Activated T-helper 1 cell treated with Interleukin-2 at 50 U/mL for 16 hours (primary cell): Measurements from ENCODE around the gene OTUD7B.
A peak's percentile ranks its signal among the peaks of the same experiment; 100 is the strongest.
"Not testable (repeated sequence)": the region's sequence is repeated elsewhere in the genome, so short reads cannot be mapped to it uniquely, and the experiment has no call there.

Experiments
- DNase-seq: peaks from one replicate; pipeline ENCODE4 v3.0.0-alpha.2; 2020; ENCODE audit warnings: low read depth

OTUD7B gene

GRCh38 chr1:150010393-150011115 lies at the start of gene OTUD7B:
Gene OTUD7B, minus strand, starts transcription at chr1:150010726. Its CDS starts 33,216 bp downstream, at chr1:149977510.
- DNase-seq, result peak; percentile 56

- no peak for DNase-seq
These were observed 49.7 kb upstream of the OTUD7B start for GRCh38 chr1:150060260-150060659.

GRCh38 chr1:150056407-150056806 lies 45.9 kb upstream of the OTUD7B start:
- DNase-seq, result no peak

- DNase-seq, result not testable (repeated sequence)
These were observed 45.0 kb upstream of the OTUD7B start for GRCh38 chr1:150055507-150055906.

GRCh38 chr1:150053926-150054325 lies 43.4 kb upstream of the OTUD7B start:
- DNase-seq, result no peak

GRCh38 chr1:150051905-150052412 lies 41.4 kb upstream of the OTUD7B start:
- DNase-seq, result not testable (repeated sequence)

GRCh38 chr1:150051089-150051373 lies 40.5 kb upstream of the OTUD7B start:
- DNase-seq, result no peak

GRCh38 chr1:150049926-150050325 lies 39.4 kb upstream of the OTUD7B start:
- DNase-seq, result no peak

GRCh38 chr1:150034336-150034735 lies 23.8 kb upstream of the OTUD7B start:
- no peak for DNase-seq

GRCh38 chr1:150028322-150028721 lies 17.8 kb upstream of the OTUD7B start:
- DNase-seq, result no peak

- DNase-seq, result no peak
These were observed 13.6 kb upstream of the OTUD7B start for GRCh38 chr1:150024156-150024555.

GRCh38 chr1:150022357-150022756 lies 11.8 kb upstream of the OTUD7B start:
- DNase-seq, result no peak

GRCh38 chr1:150021191-150021694 lies 10.7 kb upstream of the OTUD7B start:
- DNase-seq, result no peak

GRCh38 chr1:150020711-150021110 lies 10.2 kb upstream of the OTUD7B start:
- DNase-seq, result no peak

- no peak for DNase-seq
These were observed 7.6 kb upstream of the OTUD7B start for GRCh38 chr1:150018165-150018564.

- DNase-seq, result no peak
These were observed 6.8 kb upstream of the OTUD7B start for GRCh38 chr1:150017206-150017750.

- DNase-seq, result no peak
These were observed 5.2 kb upstream of the OTUD7B start for GRCh38 chr1:150015651-150016131.

GRCh38 chr1:150012611-150013010 lies 2.1 kb upstream of the OTUD7B start:
- no peak for DNase-seq

- peak; percentile 0 for DNase-seq
These were observed 728 bp downstream of the OTUD7B start for GRCh38 chr1:150009604-150010392.

GRCh38 chr1:150008699-150009098 lies 1.8 kb downstream of the OTUD7B start:
- DNase-seq, result no peak

- no peak for DNase-seq
These were observed 3.6 kb downstream of the OTUD7B start for GRCh38 chr1:150006881-150007421.

GRCh38 chr1:150005606-150006005 lies 4.9 kb downstream of the OTUD7B start:
- DNase-seq, result no peak
